H1 (cell line): Measurements from ENCODE around the gene CCDC116. TPM values are rescaled to one million over a fixed set of nuclear protein-coding genes. Genes with fewer than 3 reads are reported as not detected.
"Not testable (repeated sequence)": the region's sequence is repeated elsewhere in the genome, so short reads cannot be mapped to it uniquely, and the experiment has no call there.

Source experiments
- CTCF ChIA-PET: fragments of 300-600 bp; sonication (Branson Sonifier 250); formaldehyde crosslinking; loops from one replicate; lab custom pipeline; 2021; ENCODE audit not compliant: partially characterized antibody; lab: Charles Lee
- POLR2A ChIA-PET: fragments of 300-600 bp; sonication (Branson Sonifier 250); formaldehyde crosslinking; loops from one replicate; lab custom pipeline; 2021; ENCODE audit warnings: inconsistent platforms; ENCODE audit not compliant: partially characterized antibody; lab: Charles Lee
- DNase-seq, 2 experiments: peaks; one replicate each; pipeline versions ENCODE4 v3.0.0 to v3.0.0-alpha.2; 2010 to 2022; ENCODE audit warnings: low spot score in 2 of 2, low read depth in 1 of 2, mixed read lengths in 1 of 2
- FAIRE-seq: peaks from 2 replicates; lab custom pipeline; 2011; peaks lifted over from hg19 to GRCh38; lab: Jason Lieb, UNC
- H2AFZ ChIP-seq: 2 replicates; pipeline ENCODE4 v1.8.1; 2012; ENCODE audit warnings: low read length, inconsistent platforms
- H2AK5ac ChIP-seq: 2 replicates; pipeline ENCODE4 v1.6.1; 2013; ENCODE audit warnings: low read depth, low read length
- H2BK120ac ChIP-seq: replicated peaks from 2 replicates; pipeline ENCODE3; 2013; ENCODE audit warnings: low read depth, low read length, inconsistent platforms
- H2BK12ac ChIP-seq: 2 replicates; pipeline ENCODE4 v1.6.1; 2013; ENCODE audit warnings: low read depth, low read length
- H2BK15ac ChIP-seq: 2 replicates; pipeline ENCODE4 v1.6.1; 2013; ENCODE audit warnings: low read length
- H2BK20ac ChIP-seq: 2 replicates; pipeline ENCODE4 v1.6.1; 2013; ENCODE audit warnings: low read length
- H2BK5ac ChIP-seq: 2 replicates; pipeline ENCODE4 v1.6.1; 2013; ENCODE audit warnings: low read depth, low read length
- H3K14ac ChIP-seq: 2 replicates; pipeline ENCODE4 v1.6.1; 2013; ENCODE audit warnings: inconsistent platforms; ENCODE audit not compliant: insufficient read length
- H3K18ac ChIP-seq: 2 replicates; pipeline ENCODE4 v1.6.1; 2013; ENCODE audit warnings: low read length; ENCODE audit errors: extremely low read depth
- H3K23ac ChIP-seq: 2 replicates; pipeline ENCODE4 v1.6.1; 2013; ENCODE audit warnings: inconsistent platforms; ENCODE audit not compliant: insufficient read length
- H3K23me2 ChIP-seq: 2 replicates; pipeline ENCODE4 v1.6.1; 2013; ENCODE audit warnings: low read depth, low read length
- H3K27ac ChIP-seq: 2 replicates; pipeline ENCODE4 v1.6.1; 2011; ENCODE audit warnings: low read depth, low read length, inconsistent platforms
- H3K27me3 ChIP-seq, 4 experiments: replicated peaks in 1 of 4; 1 replicate in 1 of 4; 2 replicates in 3 of 4; pipeline versions ENCODE4 v1.6.1 to v1.8.1; 2011 to 2013; ENCODE audit warnings: low read length in 3 of 4, mild to moderate bottlenecking in 3 of 4, inconsistent platforms in 2 of 4, mixed read lengths in 2 of 4, moderate library complexity in 1 of 4; ENCODE audit not compliant: control insufficient read depth in 3 of 4, insufficient read depth in 3 of 4; ENCODE audit errors: extremely low read depth in 1 of 4
- H3K36me3 ChIP-seq, 4 experiments: 2 replicates each; pipeline versions ENCODE4 v1.6.1 to v1.8.1; 2011 to 2013; ENCODE audit warnings: mild to moderate bottlenecking in 4 of 4, low read length in 3 of 4, moderate library complexity in 2 of 4, control low read depth in 1 of 4, inconsistent platforms in 1 of 4; ENCODE audit not compliant: insufficient read depth in 4 of 4, control insufficient read depth in 2 of 4
- H3K4ac ChIP-seq: replicated peaks from 2 replicates; pipeline ENCODE3; 2013; ENCODE audit warnings: low read length, low read depth, mixed read lengths, inconsistent platforms; ENCODE audit not compliant: insufficient read length
- H3K4me1 ChIP-seq, 4 experiments: replicated peaks in 1 of 4; 1 replicate in 1 of 4; 2 replicates in 3 of 4; pipeline versions ENCODE4 v1.6.1 to v1.8.1; 2011 to 2013; ENCODE audit warnings: low read length in 3 of 4, inconsistent platforms in 2 of 4, mixed read lengths in 1 of 4; ENCODE audit not compliant: insufficient read depth in 4 of 4, control insufficient read depth in 3 of 4
- H3K4me2 ChIP-seq, 2 experiments: 2 replicates each; pipeline versions ENCODE4 v1.6.1 to v1.8.1; 2011 to 2013; ENCODE audit warnings: low read depth in 2 of 2, low read length in 2 of 2, control low read depth in 1 of 2, inconsistent platforms in 1 of 2, mild to moderate bottlenecking in 1 of 2; ENCODE audit not compliant: insufficient read depth in 1 of 2
- H3K4me3 ChIP-seq, 4 experiments: fragments of 200-600, 300-600 bp in 1 of 4; sonication (generic), shearing (Covaris generic), sonication (Bioruptor Twin) in 1 of 4; 2 replicates each; pipeline versions ENCODE4 v1.5.1 to v1.8.1; 2011 to 2016; ENCODE audit warnings: low read length in 4 of 4, low read depth in 3 of 4, control low read depth in 2 of 4, inconsistent platforms in 2 of 4, mild to moderate bottlenecking in 2 of 4, mixed read lengths in 1 of 4, moderate library complexity in 1 of 4; ENCODE audit not compliant: insufficient read depth in 2 of 4; ENCODE audit errors: extremely low read depth in 1 of 4
- H3K56ac ChIP-seq: replicated peaks from 2 replicates; pipeline ENCODE3; 2013; ENCODE audit warnings: low read depth, mild to moderate bottlenecking, mixed read lengths, low read length, inconsistent platforms; ENCODE audit not compliant: insufficient read length
- H3K79me1 ChIP-seq: 2 replicates; pipeline ENCODE4 v1.6.1; 2013; ENCODE audit warnings: low read depth, low read length, control low read depth
- H3K79me2 ChIP-seq, 2 experiments: 2 replicates each; pipeline versions ENCODE4 v1.6.1 to v1.8.1; 2012 to 2013; ENCODE audit warnings: low read length in 2 of 2, mild to moderate bottlenecking in 2 of 2, inconsistent platforms in 1 of 2; ENCODE audit not compliant: insufficient read depth in 2 of 2, control insufficient read depth in 1 of 2
- H3K9ac ChIP-seq, 4 experiments: replicated peaks in 1 of 4; 1 replicate in 1 of 4; 2 replicates in 3 of 4; pipeline versions ENCODE4 v1.6.1 to v1.8.1; 2011 to 2013; ENCODE audit warnings: low read depth in 3 of 4, low read length in 3 of 4, control low read depth in 2 of 4, mild to moderate bottlenecking in 2 of 4, moderate library complexity in 2 of 4, inconsistent platforms in 1 of 4; ENCODE audit errors: extremely low read depth in 1 of 4
- H3K9me3 ChIP-seq, 2 experiments: 2 replicates each; pipeline versions ENCODE4 v1.6.1 to v1.8.1; 2012 to 2013; ENCODE audit warnings: mild to moderate bottlenecking in 2 of 2, moderate library complexity in 2 of 2, control low read depth in 1 of 2, inconsistent platforms in 1 of 2, low read depth in 1 of 2, low read length in 1 of 2, mixed read lengths in 1 of 2; ENCODE audit not compliant: insufficient read depth in 2 of 2
- H4K20me1 ChIP-seq, 2 experiments: replicated peaks in 1 of 2; 2 replicates each; pipeline versions ENCODE3 to v1.8.1; 2011 to 2013; ENCODE audit warnings: inconsistent platforms in 2 of 2, low read length in 2 of 2, mild to moderate bottlenecking in 1 of 2; ENCODE audit not compliant: insufficient read depth in 2 of 2, control insufficient read depth in 1 of 2
- H4K5ac ChIP-seq: 2 replicates; pipeline ENCODE4 v1.6.1; 2013; ENCODE audit warnings: low read length, low read depth, mixed read lengths, inconsistent platforms; ENCODE audit not compliant: insufficient read length
- H4K8ac ChIP-seq: 2 replicates; pipeline ENCODE4 v1.8.0; 2013; ENCODE audit warnings: mild to moderate bottlenecking, moderate library complexity, low read length, inconsistent platforms; ENCODE audit not compliant: insufficient read depth; ENCODE audit errors: extremely low read depth
- H4K91ac ChIP-seq: replicated peaks from 2 replicates; pipeline ENCODE3; 2013; ENCODE audit warnings: low read length, mixed read lengths, inconsistent platforms; ENCODE audit not compliant: insufficient read length
- WGBS, 2 experiments: shearing (Covaris generic) in 1 of 2; methylation state at CpG; one replicate each; pipeline versions ENCODE4 v1.1.6 to v1.1.7; 2013 to 2015; ENCODE audit warnings: low lambda C conversion rate in 2 of 2, mixed read lengths in 2 of 2, inconsistent platforms in 1 of 2, low coverage in 1 of 2, missing lambda C conversion rate in 1 of 2; ENCODE audit not compliant: insufficient replicate concordance in 2 of 2, insufficient coverage in 1 of 2, insufficient read length in 1 of 2; ENCODE audit errors: extremely low coverage in 1 of 2, missing lambda C conversion rate in 1 of 2; 5-methylcytosine and 5-hydroxymethylcytosine counted together
- polyA plus RNA-seq, 7 experiments: library from polyadenylated mRNA; depleted of rRNA in 3 of 7; stranded (reverse) in 5 of 7; unstranded in 2 of 7; fragments of >200 nt in 5 of 7; fragments of 200-250 nt in 2 of 7; gene quantifications; 1 replicate in 5 of 7; 2 replicates in 1 of 7; 4 replicates in 1 of 7; pipeline versions ENCODE4 v1.2.1 to v1.2.3, GENCODE V29; 2011 to 2013; ENCODE audit warnings: missing spikeins in 2 of 7, mixed read lengths in 2 of 7
- total RNA-seq: library from RNA; stranded (reverse); fragmentation: NEBNext Ultra II Directional; extraction: Animal tissue kit (Norgen Biotek cat#: 25700); gene quantifications from 2 replicates; pipeline ENCODE4 v1.2.1, GENCODE V29; 2021

CCDC116 gene
- total and polyA plus RNA-seq, 2 of the 8 experiments (the other 6 are each of a cell fraction or from before 2014, with no cell fraction given): 0.08 TPM; not detected in 1

- 90% methylated on average over 6 of the region's 6 CpGs; no CpG with 5 or more reads in 1 of the 2 experiments for WGBS, 2 experiments
- not testable (repeated sequence) for H2BK15ac ChIP-seq, H3K9ac ChIP-seq, H2BK5ac ChIP-seq, H3K23me2 ChIP-seq, H3K27ac ChIP-seq, H2BK20ac ChIP-seq, H4K91ac ChIP-seq, H2AK5ac ChIP-seq, H3K14ac ChIP-seq, DNase-seq, H4K8ac ChIP-seq, H2AFZ ChIP-seq, H3K27me3 ChIP-seq, H2BK120ac ChIP-seq, H3K9me3 ChIP-seq, H3K4me3 ChIP-seq, H3K23ac ChIP-seq, H3K18ac ChIP-seq, H2BK12ac ChIP-seq, H3K4me1 ChIP-seq, H4K5ac ChIP-seq, H3K56ac ChIP-seq, H3K4ac ChIP-seq, FAIRE-seq, H3K4me2 ChIP-seq
- H4K20me1 ChIP-seq: peaks cover 17 to 34% of the 10 kb centered on the region in 2 experiments
- peaks cover 0 to 35% of the 10 kb centered on the region in 2 experiments; a peak in 1 of 4 replicates for H3K79me2 ChIP-seq
- peaks cover 22% of the 10 kb centered on the region for H3K79me1 ChIP-seq
- ChIA-PET CTCF (interaction anchor here (2.0 to 24.1 kb wide), 5 partner anchors 8 to 25 kb away, joined by 6 to 499 read pairs (median 17); partner anchors contain the start of genes CCDC116, SDF2L1 and YDJC), POLR2A (interaction anchor here (1.6 kb wide), 1 partner anchor 15 kb away, joined by 4 read pairs; no protein-coding TSS in a partner anchor)
- H3K36me3 ChIP-seq: peaks cover 0 to 14% (median 2%) of the 10 kb centered on the region in 4 experiments; a peak in 4 of 8 replicates
These were observed 15.2 kb upstream of the CCDC116 start for GRCh38 chr22:21617337-21617736.
